ENCODE measurements around the gene TMPRSS11A.

TMPRSS11A gene

GRCh38 chr4:67907650-67908049 lies 55.6 kb downstream of the TMPRSS11A start:
- no peak for TF ChIP-seq CTCF (IDR thresholded peaks at IDR 0.05)
- no peaks in the 10 kb centered on the region for H3K79me2 ChIP-seq
- H3K27ac ChIP-seq = no peak overlapping the region
- no peak overlapping the region for H3K9ac ChIP-seq
- H3K4me3 ChIP-seq (ENCODE audit: low read depth, low read length) = no peak overlapping the region
- no peaks in the 10 kb centered on the region for H3K27me3 ChIP-seq (ENCODE audit: control insufficient read depth, insufficient read depth, low read length)
- H3K9me3 ChIP-seq (ENCODE audit: control insufficient read depth, low read length) = no peaks in the 10 kb centered on the region
- no peak overlapping the region for H3K4me2 ChIP-seq (ENCODE audit: low read length)
- H3K36me3 ChIP-seq (ENCODE audit: control insufficient read depth, insufficient read depth, low read length) = no peaks in the 10 kb centered on the region
- no peak overlapping the region for H2AFZ ChIP-seq
- H3K4me1 ChIP-seq = no peaks in the 10 kb centered on the region

- no peak overlapping the region for H3K4me3 ChIP-seq (ENCODE audit: low read depth, low read length)
- no peak overlapping the region for H3K9ac ChIP-seq
- no peaks in the 10 kb centered on the region for H3K79me2 ChIP-seq
- H3K27ac ChIP-seq = no peak overlapping the region
- H3K9me3 ChIP-seq (ENCODE audit: control insufficient read depth, low read length) = no peaks in the 10 kb centered on the region
- H2AFZ ChIP-seq = no peak overlapping the region
- TF ChIP-seq CTCF (IDR thresholded peaks at IDR 0.05) = no peak
- no peaks in the 10 kb centered on the region for H3K27me3 ChIP-seq (ENCODE audit: control insufficient read depth, insufficient read depth, low read length)
- no peaks in the 10 kb centered on the region for H3K4me1 ChIP-seq
- no peak overlapping the region for H3K4me2 ChIP-seq (ENCODE audit: low read length)
- no peaks in the 10 kb centered on the region for H3K36me3 ChIP-seq (ENCODE audit: control insufficient read depth, insufficient read depth, low read length)
These were observed 64.2 kb downstream of the TMPRSS11A start for GRCh38 chr4:67899096-67899495.

- no peak for TF ChIP-seq CTCF (IDR thresholded peaks at IDR 0.05)
- Histone ChIP-seq H3K79me2 (no peaks in the 10 kb centered on the region), H3K9ac (no peak overlapping the region), H3K27me3 (ENCODE audit: control insufficient read depth, insufficient read depth, low read length) (no peaks in the 10 kb centered on the region), H3K27ac (no peak overlapping the region), H3K4me3 (ENCODE audit: low read depth, low read length) (no peak overlapping the region), H3K4me1 (no peaks in the 10 kb centered on the region), H2AFZ (no peak overlapping the region), H3K4me2 (ENCODE audit: low read length) (no peak overlapping the region), H3K9me3 (ENCODE audit: control insufficient read depth, low read length) (no peaks in the 10 kb centered on the region), H3K36me3 (ENCODE audit: control insufficient read depth, insufficient read depth, low read length) (no peaks in the 10 kb centered on the region)
These were observed 65.6 kb downstream of the TMPRSS11A start for GRCh38 chr4:67897686-67898085.

- H3K27me3 ChIP-seq (ENCODE audit: control insufficient read depth, insufficient read depth, low read length) = no peaks in the 10 kb centered on the region
- H3K4me3 ChIP-seq (ENCODE audit: low read depth, low read length) = no peak overlapping the region
- no peaks in the 10 kb centered on the region for H3K9me3 ChIP-seq (ENCODE audit: control insufficient read depth, low read length)
- no peak overlapping the region for H3K27ac ChIP-seq
- H3K9ac ChIP-seq = no peak overlapping the region
- TF ChIP-seq CTCF (IDR thresholded peaks at IDR 0.05) = no peak
- H3K4me2 ChIP-seq (ENCODE audit: low read length) = no peak overlapping the region
- no peaks in the 10 kb centered on the region for H3K36me3 ChIP-seq (ENCODE audit: control insufficient read depth, insufficient read depth, low read length)
- no peaks in the 10 kb centered on the region for H3K4me1 ChIP-seq
- no peak overlapping the region for H2AFZ ChIP-seq
- no peaks in the 10 kb centered on the region for H3K79me2 ChIP-seq
These were observed 66.8 kb downstream of the TMPRSS11A start for GRCh38 chr4:67896421-67897065.

GRCh38 chr4:67894659-67895058 lies 68.6 kb downstream of the TMPRSS11A start:
- Histone ChIP-seq H2AFZ (no peak overlapping the region), H3K4me1 (no peaks in the 10 kb centered on the region), H3K79me2 (no peaks in the 10 kb centered on the region), H3K9ac (no peak overlapping the region), H3K36me3 (ENCODE audit: control insufficient read depth, insufficient read depth, low read length) (no peaks in the 10 kb centered on the region), H3K9me3 (ENCODE audit: control insufficient read depth, low read length) (no peaks in the 10 kb centered on the region), H3K4me2 (ENCODE audit: low read length) (no peak overlapping the region), H3K27ac (no peak overlapping the region), H3K27me3 (ENCODE audit: control insufficient read depth, insufficient read depth, low read length) (no peaks in the 10 kb centered on the region), H3K4me3 (ENCODE audit: low read depth, low read length) (no peak overlapping the region)
- TF ChIP-seq CTCF (IDR thresholded peaks at IDR 0.05) = no peak
